ENCODE results near the gene LGALS9. TPM values are rescaled to one million over a fixed set of nuclear protein-coding genes. Genes with fewer than 3 reads are reported as not detected.

Gene LGALS9
- total and polyA plus RNA-seq, 4 donors = 6.5 to 21.7 (median 19.5) TPM

DNA sequence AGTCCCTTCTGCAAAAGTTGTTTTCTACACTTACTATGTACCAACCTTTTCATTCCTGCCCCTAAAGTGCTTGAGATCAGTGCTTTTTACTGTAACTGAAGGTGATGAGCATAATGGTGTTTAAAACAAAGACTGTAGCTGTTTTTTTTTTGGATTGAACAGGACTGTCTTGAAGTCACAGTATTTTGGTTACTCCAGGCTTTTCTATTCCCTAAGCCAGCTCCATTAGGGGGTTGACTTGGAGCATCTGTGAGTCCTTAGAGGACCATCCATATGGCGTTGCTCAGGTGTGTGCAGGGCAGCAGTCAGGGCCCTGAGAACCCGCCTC is 29.0 kb upstream of the LGALS9 start:
- Histone ChIP-seq H3K27me3 (ENCODE audit: control insufficient read depth, insufficient read depth, low read length) (no peaks in the 10 kb centered on the region), H3K4me3 (ENCODE audit: low read depth, low read length) (no peak overlapping the region), H3K9me3 (ENCODE audit: control insufficient read depth, insufficient read depth, low read length) (no peaks in the 10 kb centered on the region), H3K4me1 (ENCODE audit: control insufficient read depth, insufficient read depth, low read length) (peaks cover 15% of the 10 kb centered on the region), H3K36me3 (ENCODE audit: control insufficient read depth, insufficient read depth, low read length) (peaks cover 70% of the 10 kb centered on the region), H3K27ac (ENCODE audit: low read depth, low read length) (no peak overlapping the region)
- WGBS (ENCODE audit: insufficient coverage) = 82% methylated on average over 2 of the region's 2 CpGs
- no peak for DNase-seq (ENCODE audit: low read depth in 4 of 6, low spot score in 6 of 6)

DNA sequence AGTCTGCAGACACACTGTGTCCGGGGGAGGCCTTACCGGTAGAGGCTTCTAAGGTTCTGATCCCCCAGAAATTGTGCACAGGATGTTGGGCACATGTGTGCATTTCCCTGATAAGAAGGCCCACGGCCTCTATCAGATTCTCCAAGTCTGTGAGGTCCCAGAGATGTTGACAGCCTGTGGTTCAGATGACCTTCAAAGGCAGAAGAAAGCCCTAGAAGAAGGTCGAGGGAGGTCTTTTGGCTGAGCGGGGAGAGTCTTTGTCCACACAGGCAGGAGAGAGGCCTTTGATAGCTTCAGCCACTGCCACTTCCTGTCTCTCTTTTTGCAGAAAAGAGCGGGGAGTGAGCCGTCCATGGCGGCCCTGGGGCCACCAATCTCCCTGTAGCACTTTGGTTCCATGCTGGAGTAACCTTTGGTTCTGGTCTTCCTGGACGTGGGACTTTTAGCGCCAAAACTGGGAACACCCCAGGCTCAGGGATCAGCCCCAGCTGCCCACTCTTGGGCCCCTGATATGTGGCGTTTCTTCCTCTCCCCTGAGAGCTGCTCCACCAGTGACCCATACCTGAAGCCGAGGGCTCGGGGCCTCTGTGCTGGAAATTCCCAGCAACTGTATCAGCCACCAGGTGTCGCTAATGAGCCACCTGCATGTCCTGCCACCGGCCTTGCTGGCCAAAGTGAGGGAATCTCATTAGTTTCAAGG is 28.1 kb upstream of the LGALS9 start:
- H3K36me3 ChIP-seq (ENCODE audit: control insufficient read depth, insufficient read depth, low read length) = peaks cover 68% of the 10 kb centered on the region
- no peaks in the 10 kb centered on the region for H3K9me3 ChIP-seq (ENCODE audit: control insufficient read depth, insufficient read depth, low read length)
- no peak overlapping the region for H3K27ac ChIP-seq (ENCODE audit: low read depth, low read length)

DNA sequence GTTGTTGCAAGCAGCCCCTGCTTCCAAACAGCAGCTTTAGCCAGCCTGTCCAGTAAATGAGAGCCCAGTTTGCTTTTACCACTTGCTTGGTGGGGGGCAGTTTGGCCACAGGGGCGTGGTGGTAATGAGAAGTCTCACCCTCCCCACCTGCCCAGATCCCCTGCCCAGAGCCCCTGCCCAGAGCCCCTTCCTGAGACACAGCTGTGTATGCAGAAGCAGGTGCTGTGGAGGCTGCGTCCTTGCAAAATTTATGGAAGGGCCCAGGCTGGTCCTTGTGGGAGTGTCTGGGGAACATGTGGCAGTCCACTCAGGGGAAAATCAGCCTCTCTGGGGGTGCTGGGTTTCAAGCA is 27.6 kb upstream of the LGALS9 start:
- Histone ChIP-seq H3K27me3 (ENCODE audit: control insufficient read depth, insufficient read depth, low read length) (no peaks in the 10 kb centered on the region), H3K4me3 (ENCODE audit: low read depth, low read length) (no peak overlapping the region), H3K4me1 (ENCODE audit: control insufficient read depth, insufficient read depth, low read length) (peaks cover 12% of the 10 kb centered on the region), H3K9me3 (ENCODE audit: control insufficient read depth, insufficient read depth, low read length) (no peaks in the 10 kb centered on the region), H3K27ac (ENCODE audit: low read depth, low read length) (no peak overlapping the region), H3K36me3 (ENCODE audit: control insufficient read depth, insufficient read depth, low read length) (peaks cover 65% of the 10 kb centered on the region)
- WGBS (ENCODE audit: insufficient coverage) = 67% methylated on average over 1 of the region's 2 CpGs
- DNase-seq (ENCODE audit: low read depth in 4 of 6, low spot score in 6 of 6) = no peak

More for the DNA sequence above, 28.1 kb upstream of the LGALS9 start:
- DNase-seq (ENCODE audit: low read depth in 4 of 6, low spot score in 6 of 6) = peak in 3 of 6 donors; percentile 47 to 86 (median 82)
- WGBS (ENCODE audit: insufficient coverage) = 53% methylated on average over 14 of the region's 15 CpGs
- Histone ChIP-seq H3K4me1 (ENCODE audit: control insufficient read depth, insufficient read depth, low read length) (peaks cover 12% of the 10 kb centered on the region), H3K4me3 (ENCODE audit: low read depth, low read length) (no peak overlapping the region), H3K27me3 (ENCODE audit: control insufficient read depth, insufficient read depth, low read length) (no peaks in the 10 kb centered on the region)

DNA sequence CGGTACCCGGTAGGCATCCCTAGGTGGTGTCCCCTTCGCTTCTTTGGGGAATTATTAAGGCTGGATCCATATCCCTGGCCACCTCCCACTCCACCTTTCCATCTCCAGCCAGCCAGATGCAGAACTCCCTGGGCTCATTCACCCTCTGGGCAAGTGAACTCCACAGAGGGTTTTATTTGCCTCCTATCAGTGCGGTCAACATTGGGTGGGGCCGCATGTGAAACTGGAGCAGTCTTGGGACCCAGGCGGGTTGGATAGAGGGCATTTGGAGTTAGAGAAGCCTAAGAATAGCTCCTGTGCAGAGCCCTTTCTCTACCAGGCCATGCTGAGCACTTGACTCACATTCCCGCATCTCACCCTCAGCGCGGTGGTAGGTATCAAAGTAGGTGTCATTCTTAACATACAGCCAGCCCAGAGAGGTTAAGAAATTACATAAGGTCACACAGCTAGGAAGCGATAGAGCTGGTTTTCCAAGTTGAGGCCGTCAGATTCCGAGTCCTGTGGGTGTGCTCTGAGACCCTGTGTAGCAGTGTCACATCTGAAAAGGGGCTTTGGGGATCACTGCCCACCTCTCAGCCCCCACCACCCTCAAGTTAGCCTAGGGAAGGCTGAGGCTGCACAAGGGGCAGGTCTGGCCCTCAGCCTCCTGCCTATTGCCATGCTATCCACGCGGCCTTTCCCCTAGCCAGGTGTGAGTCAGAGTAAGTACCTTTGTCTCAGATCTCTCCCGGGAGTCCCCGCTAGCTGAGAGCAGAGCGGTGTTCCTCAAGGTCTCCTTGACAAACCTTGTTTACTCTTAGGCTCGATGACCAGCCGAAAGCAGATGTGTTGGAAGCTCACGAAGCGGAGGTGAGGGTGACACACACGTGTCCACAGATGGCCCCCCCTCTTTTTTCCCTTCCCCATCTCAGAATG is 26.9 kb upstream of the LGALS9 start:
- 97% methylated on average over 14 of the region's 22 CpGs for WGBS (ENCODE audit: insufficient coverage)
- Histone ChIP-seq H3K4me3 (ENCODE audit: low read depth, low read length) (no peak overlapping the region), H3K27me3 (ENCODE audit: control insufficient read depth, insufficient read depth, low read length) (no peaks in the 10 kb centered on the region), H3K9me3 (ENCODE audit: control insufficient read depth, insufficient read depth, low read length) (no peaks in the 10 kb centered on the region), H3K4me1 (ENCODE audit: control insufficient read depth, insufficient read depth, low read length) (peaks cover 12% of the 10 kb centered on the region), H3K36me3 (ENCODE audit: control insufficient read depth, insufficient read depth, low read length) (peaks cover 62% of the 10 kb centered on the region), H3K27ac (ENCODE audit: low read depth, low read length) (no peak overlapping the region)
- DNase-seq (ENCODE audit: low read depth in 4 of 6, low spot score in 6 of 6) = no peak

DNA sequence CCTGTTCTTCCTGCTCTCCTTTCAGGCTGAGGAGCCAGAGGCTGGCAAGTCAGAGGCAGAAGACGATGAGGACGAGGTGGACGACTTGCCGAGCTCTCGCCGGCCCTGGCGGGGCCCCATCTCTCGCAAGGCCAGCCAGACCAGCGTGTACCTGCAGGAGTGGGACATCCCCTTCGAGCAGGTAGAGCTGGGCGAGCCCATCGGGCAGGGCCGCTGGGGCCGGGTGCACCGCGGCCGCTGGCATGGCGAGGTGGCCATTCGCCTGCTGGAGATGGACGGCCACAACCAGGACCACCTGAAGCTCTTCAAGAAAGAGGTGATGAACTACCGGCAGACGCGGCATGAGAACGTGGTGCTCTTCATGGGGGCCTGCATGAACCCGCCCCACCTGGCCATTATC is 25.6 kb upstream of the LGALS9 start:
- H3K9me3 ChIP-seq (ENCODE audit: control insufficient read depth, insufficient read depth, low read length) = no peaks in the 10 kb centered on the region
- peaks cover 75% of the 10 kb centered on the region for H3K36me3 ChIP-seq (ENCODE audit: control insufficient read depth, insufficient read depth, low read length)
- no peak overlapping the region for H3K4me3 ChIP-seq (ENCODE audit: low read depth, low read length)
- DNase-seq (ENCODE audit: low read depth in 4 of 6, low spot score in 6 of 6) = no peak
- H3K27me3 ChIP-seq (ENCODE audit: control insufficient read depth, insufficient read depth, low read length) = no peaks in the 10 kb centered on the region
- H3K4me1 ChIP-seq (ENCODE audit: control insufficient read depth, insufficient read depth, low read length) = peaks cover 15% of the 10 kb centered on the region
- no peak overlapping the region for H3K27ac ChIP-seq (ENCODE audit: low read depth, low read length)
- WGBS (ENCODE audit: insufficient coverage) = 98% methylated on average over 24 of the region's 25 CpGs

DNA sequence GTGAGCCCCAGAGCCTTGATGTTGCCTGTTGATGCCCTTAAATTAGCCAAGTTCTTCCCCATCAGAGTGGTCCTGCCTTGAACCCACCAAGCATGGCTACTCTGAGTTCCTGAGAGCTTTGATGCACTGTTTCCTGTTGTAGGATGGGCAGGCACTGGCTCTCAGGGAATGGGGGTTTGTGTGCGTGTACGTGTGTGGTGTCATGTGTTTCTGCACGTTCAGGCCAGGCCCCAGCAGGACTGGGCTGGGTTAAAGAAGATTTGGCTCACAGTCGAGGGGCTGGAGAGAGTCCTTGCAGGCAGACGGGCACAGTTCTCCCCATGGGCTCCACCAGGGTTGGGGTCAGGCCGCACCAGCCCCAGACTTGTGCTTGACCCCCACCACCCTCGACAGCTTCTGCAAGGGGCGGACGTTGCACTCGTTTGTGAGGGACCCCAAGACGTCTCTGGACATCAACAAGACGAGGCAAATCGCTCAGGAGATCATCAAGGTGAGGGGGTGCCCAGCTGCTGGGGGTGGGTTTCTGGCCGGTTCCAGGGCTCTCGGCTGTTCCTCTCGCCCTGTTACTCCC is 23.4 kb upstream of the LGALS9 start:
- WGBS (ENCODE audit: insufficient coverage) = 94% methylated on average over 15 of the region's 16 CpGs

DNA sequence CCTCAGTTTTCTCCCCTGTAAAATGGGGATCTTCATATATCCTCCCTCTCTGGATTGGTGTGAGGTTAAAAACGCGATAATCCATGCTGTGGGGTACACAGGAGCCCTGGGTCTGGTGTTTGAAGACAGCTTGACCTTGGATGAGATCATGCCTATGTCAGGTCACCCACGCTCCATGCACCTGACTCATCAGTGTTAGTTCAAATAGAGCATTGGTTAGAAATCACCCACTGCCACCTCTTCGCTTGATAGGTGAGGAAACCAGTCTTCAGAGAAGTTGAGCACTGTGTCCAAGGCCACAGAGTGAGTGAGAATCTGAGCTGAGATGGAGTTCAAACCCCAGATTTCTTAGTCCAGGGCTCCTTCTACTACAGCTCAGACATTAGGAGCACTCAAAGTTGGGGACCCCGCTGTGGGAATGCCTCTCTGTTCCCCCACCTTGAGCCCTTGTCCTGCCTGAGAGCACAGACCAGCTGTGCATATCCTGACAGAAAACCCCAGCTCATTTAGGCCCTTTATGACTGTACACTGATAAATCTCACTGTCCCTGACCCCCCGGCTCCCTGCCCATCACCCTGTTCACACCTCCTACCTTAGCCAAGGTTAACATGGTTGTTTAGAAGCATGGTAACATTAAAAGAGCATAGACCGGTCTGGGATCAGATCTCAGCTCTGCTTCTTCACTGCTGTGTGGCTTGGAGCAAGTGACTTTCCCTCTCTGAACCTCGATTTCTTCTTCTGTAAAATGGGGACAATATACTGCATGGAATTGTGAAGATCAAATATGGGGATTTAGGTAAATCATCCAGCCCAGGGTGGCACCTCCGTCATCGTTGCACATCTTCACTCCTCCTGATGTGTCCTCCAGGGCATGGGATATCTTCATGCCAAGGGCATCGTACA is 22.4 kb upstream of the LGALS9 start:
- H3K4me3 ChIP-seq (ENCODE audit: low read depth, low read length) = no peak overlapping the region
- no peak overlapping the region for H3K27ac ChIP-seq (ENCODE audit: low read depth, low read length)
- 96% methylated on average over 9 of the region's 11 CpGs for WGBS (ENCODE audit: insufficient coverage)
- no peak for DNase-seq (ENCODE audit: low read depth in 4 of 6, low spot score in 6 of 6)
- H3K27me3 ChIP-seq (ENCODE audit: control insufficient read depth, insufficient read depth, low read length) = no peaks in the 10 kb centered on the region
- H3K4me1 ChIP-seq (ENCODE audit: control insufficient read depth, insufficient read depth, low read length) = peaks cover 3% of the 10 kb centered on the region
- H3K9me3 ChIP-seq (ENCODE audit: control insufficient read depth, insufficient read depth, low read length) = no peaks in the 10 kb centered on the region
- peaks cover 74% of the 10 kb centered on the region for H3K36me3 ChIP-seq (ENCODE audit: control insufficient read depth, insufficient read depth, low read length)

More for the DNA sequence above, 23.4 kb upstream of the LGALS9 start:
- Histone ChIP-seq H3K4me1 (ENCODE audit: control insufficient read depth, insufficient read depth, low read length) (peaks cover 11% of the 10 kb centered on the region), H3K27ac (ENCODE audit: low read depth, low read length) (no peak overlapping the region), H3K4me3 (ENCODE audit: low read depth, low read length) (no peak overlapping the region), H3K27me3 (ENCODE audit: control insufficient read depth, insufficient read depth, low read length) (no peaks in the 10 kb centered on the region), H3K36me3 (ENCODE audit: control insufficient read depth, insufficient read depth, low read length) (peaks cover 74% of the 10 kb centered on the region), H3K9me3 (ENCODE audit: control insufficient read depth, insufficient read depth, low read length) (no peaks in the 10 kb centered on the region)
- DNase-seq (ENCODE audit: low read depth in 4 of 6, low spot score in 6 of 6) = no peak

DNA sequence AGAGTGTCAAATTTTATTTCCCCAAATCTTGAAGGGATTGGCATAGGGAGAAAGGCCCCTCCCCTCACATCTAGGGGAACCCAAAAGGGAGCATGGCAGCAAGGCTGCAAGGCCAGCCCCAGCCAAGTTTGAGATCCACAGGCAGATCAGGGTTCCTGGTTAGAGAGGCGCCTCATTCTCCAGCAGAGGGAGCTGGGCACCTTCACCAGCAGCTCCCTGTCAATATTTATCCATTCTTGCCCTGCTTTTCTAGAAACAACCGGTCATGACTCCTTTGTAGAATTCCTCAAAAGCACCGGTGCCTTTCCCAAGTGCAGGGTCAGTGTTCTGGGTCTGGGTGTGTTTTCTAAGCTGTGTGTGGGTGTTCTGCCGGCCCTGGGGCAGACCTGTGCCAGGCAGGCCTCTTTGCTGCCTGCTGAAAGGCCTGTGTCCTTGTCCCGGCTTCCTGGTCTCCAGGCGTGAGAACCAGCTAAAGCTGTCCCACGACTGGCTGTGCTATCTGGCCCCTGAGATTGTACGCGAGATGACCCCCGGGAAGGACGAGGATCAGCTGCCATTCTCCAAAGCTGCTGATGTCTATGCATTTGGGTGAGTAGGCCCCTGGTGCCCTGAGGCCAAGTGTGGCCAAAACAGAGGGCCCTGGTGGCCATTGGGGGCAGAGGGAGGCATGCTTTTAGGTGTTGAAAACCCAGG is 21.2 kb upstream of the LGALS9 start:
- H3K36me3 ChIP-seq (ENCODE audit: control insufficient read depth, insufficient read depth, low read length) = peaks cover 69% of the 10 kb centered on the region
- no peaks in the 10 kb centered on the region for H3K9me3 ChIP-seq (ENCODE audit: control insufficient read depth, insufficient read depth, low read length)
- H3K4me3 ChIP-seq (ENCODE audit: low read depth, low read length) = no peak overlapping the region
- H3K27ac ChIP-seq (ENCODE audit: low read depth, low read length) = no peak overlapping the region
- WGBS (ENCODE audit: insufficient coverage) = 84% methylated on average over 11 of the region's 11 CpGs
- no peaks in the 10 kb centered on the region for H3K27me3 ChIP-seq (ENCODE audit: control insufficient read depth, insufficient read depth, low read length)
- DNase-seq (ENCODE audit: low read depth in 4 of 6, low spot score in 6 of 6) = peak in 2 of 6 donors; percentile 61 to 78
- peaks cover 3% of the 10 kb centered on the region for H3K4me1 ChIP-seq (ENCODE audit: control insufficient read depth, insufficient read depth, low read length)

DNA sequence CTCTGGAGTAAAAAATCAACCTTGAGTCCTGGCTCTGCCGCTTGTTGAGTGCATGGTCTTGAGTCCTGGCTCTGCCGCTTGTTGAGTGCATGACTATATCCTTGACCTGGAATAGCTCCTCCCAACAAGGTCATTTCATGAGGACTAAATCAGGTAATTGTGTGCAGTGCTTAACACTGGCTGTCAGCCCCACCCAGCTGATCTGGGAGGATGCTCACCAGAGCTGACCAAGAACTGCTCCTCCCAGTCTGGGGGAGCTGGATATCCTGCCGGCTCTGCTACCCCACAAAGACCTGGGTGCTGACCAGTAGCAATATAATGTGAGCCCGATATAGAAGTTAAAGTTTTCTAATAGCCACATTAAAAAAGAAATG is 20.7 kb upstream of the LGALS9 start:
- H3K27me3 ChIP-seq (ENCODE audit: control insufficient read depth, insufficient read depth, low read length) = no peaks in the 10 kb centered on the region
- no peak overlapping the region for H3K4me3 ChIP-seq (ENCODE audit: low read depth, low read length)
- no peak overlapping the region for H3K27ac ChIP-seq (ENCODE audit: low read depth, low read length)
- peaks cover 63% of the 10 kb centered on the region for H3K36me3 ChIP-seq (ENCODE audit: control insufficient read depth, insufficient read depth, low read length)
- H3K9me3 ChIP-seq (ENCODE audit: control insufficient read depth, insufficient read depth, low read length) = no peaks in the 10 kb centered on the region
- WGBS (ENCODE audit: insufficient coverage) = 95% methylated on average over 2 of the region's 4 CpGs
- peaks cover 3% of the 10 kb centered on the region for H3K4me1 ChIP-seq (ENCODE audit: control insufficient read depth, insufficient read depth, low read length)
- no peak for DNase-seq (ENCODE audit: low read depth in 4 of 6, low spot score in 6 of 6)
